TTC549 (cell line): ENCODE results near the gene FLCN.
"Not testable (repeated sequence)": the region's sequence is repeated elsewhere in the genome, so short reads cannot be mapped to it uniquely, and the experiment has no call there.

ENCODE experiments used
- FAIRE-seq: peaks from 2 replicates; lab custom pipeline; 2012; peaks lifted over from hg19 to GRCh38; lab: Jason Lieb, UNC

Gene FLCN

GRCh38 chr17:17237026-17237799 is at the start of gene FLCN:
Gene FLCN (minus strand): TSS chr17:17237168. CDS start chr17:17228137, 9,031 bp downstream.
- FAIRE-seq: no peak

- no peak for FAIRE-seq
Observed at GRCh38 chr17:17285951-17286350, 49.0 kb upstream of the FLCN start.

GRCh38 chr17:17280613-17281549 is 43.9 kb upstream of the FLCN start, which contains the start of gene COPS3:
Gene COPS3 (minus strand): TSS chr17:17281246. CDS start chr17:17281186, 60 bp downstream.
- FAIRE-seq: peak; percentile 74

GRCh38 chr17:17279316-17279715 is 42.3 kb upstream of the FLCN start:
- no peak for FAIRE-seq

GRCh38 chr17:17277431-17277830 is 40.5 kb upstream of the FLCN start:
- not testable (repeated sequence) for FAIRE-seq

- no peak for FAIRE-seq
Observed at GRCh38 chr17:17275971-17276370, 39.0 kb upstream of the FLCN start.

- FAIRE-seq: no peak
Observed at GRCh38 chr17:17269926-17270773, 33.2 kb upstream of the FLCN start.

GRCh38 chr17:17264430-17264829 is 27.5 kb upstream of the FLCN start:
- FAIRE-seq: no peak

GRCh38 chr17:17258998-17259397 is 22.0 kb upstream of the FLCN start:
- no peak for FAIRE-seq

- FAIRE-seq: no peak
Observed at GRCh38 chr17:17258011-17258410, 21.0 kb upstream of the FLCN start.

- FAIRE-seq: peak; percentile 13
Observed at GRCh38 chr17:17256316-17256715, 19.3 kb upstream of the FLCN start.

GRCh38 chr17:17255689-17256088 is 18.7 kb upstream of the FLCN start:
- FAIRE-seq: not testable (repeated sequence)

GRCh38 chr17:17254036-17254435 is 17.1 kb upstream of the FLCN start:
- no peak for FAIRE-seq

GRCh38 chr17:17253406-17253805 is 16.4 kb upstream of the FLCN start:
- FAIRE-seq: no peak

GRCh38 chr17:17252149-17252661 is 15.2 kb upstream of the FLCN start:
- FAIRE-seq: no peak

- no peak for FAIRE-seq
Observed at GRCh38 chr17:17246879-17247278, 9.9 kb upstream of the FLCN start.

GRCh38 chr17:17243163-17243562 is 6.2 kb upstream of the FLCN start:
- no peak for FAIRE-seq

- FAIRE-seq: no peak
Observed at GRCh38 chr17:17242246-17242645, 5.3 kb upstream of the FLCN start.

GRCh38 chr17:17241656-17242055 is 4.7 kb upstream of the FLCN start:
- FAIRE-seq: no peak

- no peak for FAIRE-seq
Observed at GRCh38 chr17:17239832-17240231, 2.9 kb upstream of the FLCN start.

- FAIRE-seq: no peak
Observed at GRCh38 chr17:17236295-17237025, 508 bp downstream of the FLCN start.
